ENCODE data around the gene UBE2O.

- TF ChIP-seq NANOG (IDR thresholded peaks at IDR 0.05; ENCODE audit: borderline replicate concordance) (no peak), CTCF (conservative IDR thresholded peaks at IDR 0.05; ENCODE audit: low read depth in 2 of 2) (no peak)
Measured at GRCh38 chr17:76453431-76453743, 435 bp upstream of the UBE2O start.

All from GM23338 (cell line).